NCI-H345 treated with DMSO at 0.1 percent for 48 hours (cell line): Measurements from ENCODE around the gene DNAJB14.

Experiments
- DNase-seq: peaks from one replicate; lab custom pipeline; 2025; ENCODE audit not compliant: unreplicated experiment; lab: John Stamatoyannopoulos, UW

Gene DNAJB14

GRCh38 chr4:99945718-99946355, 581 bp downstream of the DNAJB14 start:
- peak; percentile 8 for DNase-seq

- no peak for DNase-seq
Measured at GRCh38 chr4:99943904-99944437, 2.4 kb downstream of the DNAJB14 start.

- DNase-seq: no peak
Measured at GRCh38 chr4:99938243-99938753, 8.1 kb downstream of the DNAJB14 start.

DNA sequence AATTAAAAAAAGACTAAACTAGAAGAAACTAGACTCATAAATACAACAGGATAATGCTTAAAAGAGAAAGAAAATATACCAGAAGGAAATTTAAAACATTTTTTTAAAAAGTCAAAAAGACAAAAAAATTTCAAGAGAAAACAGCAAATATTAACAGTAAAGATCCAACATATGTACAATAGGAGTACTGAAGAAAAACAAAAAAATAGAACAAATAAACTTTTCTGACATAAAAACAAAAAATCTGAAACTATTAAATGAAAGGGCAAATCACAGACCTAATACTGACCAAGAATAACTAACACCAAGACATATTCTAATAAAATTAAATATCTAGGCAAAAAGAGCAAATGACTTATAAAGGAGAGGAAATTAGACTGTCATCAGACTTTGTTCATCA, 11.5 kb downstream of the DNAJB14 start:
- DNase-seq: no peak

DNA sequence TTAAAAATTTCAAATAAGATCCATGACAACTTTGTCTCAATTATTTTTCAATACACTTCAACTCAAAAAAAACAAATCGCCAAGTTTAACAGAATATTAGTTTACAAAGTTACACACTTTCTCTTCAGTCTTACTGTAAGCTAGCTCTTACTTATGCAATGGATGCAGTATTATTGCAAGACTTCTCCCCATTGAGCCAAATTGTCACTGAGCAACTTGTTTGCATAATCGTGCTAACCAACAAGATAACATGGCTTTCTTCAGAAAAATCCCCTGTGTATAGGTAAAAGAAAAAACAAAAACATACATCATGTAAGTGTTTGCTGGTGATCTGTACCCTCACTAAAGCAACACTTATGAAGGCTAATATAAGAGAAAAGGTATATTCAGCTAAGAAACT, 18.9 kb downstream of the DNAJB14 start:
- DNase-seq: no peak

GRCh38 chr4:99921174-99921573, 25.2 kb downstream of the DNAJB14 start:
- DNase-seq: no peak

- no peak for DNase-seq
Measured at GRCh38 chr4:99918656-99919055, 27.8 kb downstream of the DNAJB14 start.

- DNase-seq: no peak
Measured at GRCh38 chr4:99917575-99917974, 28.8 kb downstream of the DNAJB14 start.

- no peak for DNase-seq
Measured at GRCh38 chr4:99915449-99915848, 31.0 kb downstream of the DNAJB14 start.

GRCh38 chr4:99894998-99895397, 51.4 kb downstream of the DNAJB14 start:
- DNase-seq: no peak

DNA sequence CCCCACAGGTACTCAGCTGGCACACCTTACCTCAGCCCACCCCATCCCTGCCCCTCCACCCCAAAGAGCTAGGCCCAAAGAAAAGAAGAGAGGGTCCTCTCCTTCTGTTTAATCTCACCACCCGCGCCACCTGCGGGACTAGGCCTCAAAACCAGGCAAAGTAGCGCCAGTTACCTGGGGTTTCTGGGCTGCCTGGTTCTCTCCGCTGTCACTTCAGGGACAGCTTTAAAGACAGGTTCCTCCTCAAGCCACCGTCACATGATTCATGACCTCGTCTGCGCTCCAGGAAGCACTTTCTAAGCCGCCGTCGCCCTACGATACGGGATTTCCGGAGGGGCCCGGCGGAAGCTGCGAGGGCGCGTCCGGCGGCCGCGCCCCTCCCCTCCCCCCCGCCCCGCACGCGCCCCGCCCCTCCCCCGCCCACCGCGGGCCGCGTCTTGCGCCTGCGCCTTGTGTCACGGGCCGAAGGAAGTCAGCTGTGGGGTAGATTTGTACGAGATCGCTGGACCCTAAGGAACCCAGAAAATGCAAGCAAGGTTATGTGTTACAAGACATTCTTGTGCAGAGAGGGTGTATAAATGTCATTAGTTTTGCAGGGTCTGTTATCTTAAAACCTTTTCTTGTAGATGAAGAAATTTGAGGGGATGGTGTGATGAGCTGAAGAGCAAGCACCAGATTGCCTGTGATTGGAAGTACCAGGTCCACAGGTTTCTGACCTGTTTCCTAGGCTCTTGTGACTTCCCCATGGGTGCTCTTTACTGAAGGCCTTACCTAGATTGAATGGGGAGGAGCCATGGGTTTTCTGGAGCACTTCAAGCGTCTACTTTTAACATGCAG, 52.0 kb downstream of the DNAJB14 start, which contains the start of gene LAMTOR3:
Gene LAMTOR3, minus strand, starts transcription at position 267 of the 837 bp plus-strand sequence. CDS start 464 bp downstream, outside the sequence.
- peak; percentile 63 for DNase-seq

- DNase-seq: no peak
Measured at GRCh38 chr4:99893839-99894160, 52.6 kb downstream of the DNAJB14 start.

GRCh38 chr4:99893029-99893428, 53.4 kb downstream of the DNAJB14 start:
- DNase-seq: no peak

GRCh38 chr4:99891351-99891750, 55.1 kb downstream of the DNAJB14 start:
- no peak for DNase-seq

DNA sequence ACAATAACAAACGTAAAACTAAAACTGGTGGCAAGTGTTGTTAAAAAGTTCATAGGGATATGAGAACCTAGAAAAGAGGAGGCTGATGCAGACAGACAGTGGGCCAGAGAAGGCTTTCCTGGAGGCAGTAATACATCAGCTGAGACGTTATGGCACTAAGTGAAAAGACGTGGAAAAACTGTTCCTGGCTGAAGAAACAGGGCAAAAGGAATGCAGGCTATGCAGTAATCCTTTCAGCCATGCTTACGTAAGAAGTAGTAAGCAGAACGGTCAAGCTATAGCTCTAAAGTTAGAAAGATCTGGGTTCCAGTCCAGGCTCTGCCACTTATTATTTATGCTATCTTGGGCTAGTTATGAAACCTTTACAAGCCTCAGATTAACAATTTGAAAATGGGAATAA, 58.6 kb downstream of the DNAJB14 start:
- DNase-seq: no peak

DNA sequence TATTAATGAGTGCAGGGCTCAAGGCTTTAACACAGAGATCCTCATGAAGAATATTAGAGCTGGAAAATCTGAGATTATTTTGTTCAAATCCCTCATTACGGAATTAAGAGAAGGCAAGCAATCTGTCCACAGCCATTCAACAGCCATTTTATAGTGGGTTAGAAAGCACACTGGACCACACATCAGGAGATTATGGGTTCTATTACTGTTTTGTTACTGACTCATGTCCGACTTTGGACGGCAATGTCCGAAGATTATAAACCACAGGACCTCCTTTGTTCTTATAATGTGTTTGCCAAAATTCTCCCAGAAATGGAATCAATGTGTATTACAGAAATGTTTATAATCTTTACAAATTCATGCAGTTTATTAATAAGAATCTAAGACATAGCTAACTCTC, 60.3 kb downstream of the DNAJB14 start:
- DNase-seq: no peak

- no peak for DNase-seq
Measured at GRCh38 chr4:99885687-99886086, 60.7 kb downstream of the DNAJB14 start.

GRCh38 chr4:99885063-99885664, 61.3 kb downstream of the DNAJB14 start:
- no peak for DNase-seq

DNA sequence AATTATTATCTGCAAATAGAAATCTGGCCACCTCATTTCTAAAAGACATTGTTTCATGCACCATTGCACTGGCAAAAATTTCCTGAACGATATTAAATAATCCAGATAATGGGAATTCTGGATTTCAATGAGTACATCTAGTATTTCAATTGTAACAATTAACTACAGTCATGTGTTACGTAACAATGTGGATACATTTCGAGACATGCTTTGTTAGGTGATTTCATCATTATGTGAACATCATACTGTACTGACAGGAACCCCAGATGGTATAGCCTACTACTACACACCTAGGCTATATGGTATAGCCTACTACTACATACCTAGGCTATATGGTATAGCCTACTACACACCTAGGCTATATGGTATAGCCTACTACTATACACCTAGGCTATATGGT, 67.0 kb downstream of the DNAJB14 start:
- no peak for DNase-seq

DNA sequence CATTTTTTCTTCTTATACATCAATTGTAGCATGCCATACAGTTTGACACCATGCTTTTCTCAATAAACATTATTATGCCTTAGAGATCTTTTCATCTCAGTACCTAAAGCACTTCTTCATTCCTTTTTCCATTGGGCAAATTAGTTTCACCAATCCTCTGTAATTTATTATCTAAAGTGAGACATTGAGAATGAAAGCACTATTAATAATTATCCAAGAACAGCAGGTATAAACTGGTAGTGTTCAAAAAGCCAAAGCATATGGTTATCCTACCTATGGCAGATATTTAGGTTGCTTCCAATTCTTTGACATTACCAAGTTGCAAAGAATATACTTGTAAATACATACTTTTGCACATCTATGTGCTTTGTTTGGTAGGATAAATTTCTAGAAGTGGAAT, 67.8 kb downstream of the DNAJB14 start:
- no peak for DNase-seq

DNA sequence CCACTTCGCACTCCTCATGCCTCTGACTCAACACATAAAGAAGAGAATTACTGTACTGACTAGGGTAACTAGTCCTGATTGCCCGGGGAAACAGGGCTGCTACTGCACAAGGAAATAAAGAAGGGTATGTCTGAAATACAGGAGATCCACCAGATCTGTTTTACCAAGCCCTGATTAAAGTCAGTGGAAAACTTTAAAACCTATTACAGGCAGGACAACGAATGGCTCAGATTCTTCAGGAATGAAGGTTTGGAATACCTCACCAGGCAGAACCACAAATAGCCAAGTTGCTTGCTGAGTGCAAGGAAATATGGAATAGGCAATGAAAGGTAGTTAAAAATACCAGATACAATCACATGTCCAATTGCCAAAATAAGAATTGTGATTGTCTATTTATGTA, 69.5 kb downstream of the DNAJB14 start:
- DNase-seq: no peak

DNA sequence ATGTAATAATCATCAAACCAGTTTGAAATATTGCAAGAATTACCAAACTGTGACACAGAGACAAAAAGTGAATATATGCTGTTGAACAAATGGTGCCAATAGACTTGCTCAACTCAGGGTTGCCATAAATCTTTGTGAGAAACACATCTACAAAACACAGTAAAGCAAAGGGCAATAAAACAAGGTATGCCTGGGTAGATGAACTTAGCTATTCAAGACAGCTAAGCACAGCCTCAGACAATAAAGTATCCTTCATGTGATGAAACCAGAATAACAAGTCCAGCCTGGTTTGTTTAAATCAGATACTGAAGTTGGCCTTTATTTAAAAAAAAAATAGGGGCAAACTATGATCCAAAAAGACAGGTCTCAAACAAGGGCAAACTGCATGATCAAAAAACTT, 71.3 kb downstream of the DNAJB14 start:
- DNase-seq: no peak
